HAP-1 (cell line): Measurements from ENCODE around the gene MIGA2.
"Not testable (repeated sequence)": the region's sequence is repeated elsewhere in the genome, so short reads cannot be mapped to it uniquely, and the experiment has no call there.

Source experiments
- DNase-seq, 2 experiments: peaks; one replicate each; pipeline ENCODE4 v3.0.0-alpha.2; 2016 to 2020; ENCODE audit warnings: low spot score in 2 of 2
- H3K27me3 ChIP-seq: fragments of 250-450 bp; sonication (Bioruptor Pico); 2 replicates; pipeline ENCODE4 v1.5.1; 2020; ENCODE audit warnings: low read depth, mild to moderate bottlenecking, moderate library complexity
- H3K36me3 ChIP-seq: fragments of 250-450 bp; sonication (Bioruptor Pico); replicated peaks from 2 replicates; pipeline ENCODE4 v1.5.1; 2020; ENCODE audit warnings: mild to moderate bottlenecking
- H3K4me1 ChIP-seq: fragments of 250-450 bp; sonication (Bioruptor Pico); 2 replicates; pipeline ENCODE4 v1.5.1; 2020; ENCODE audit warnings: mild to moderate bottlenecking
- H3K4me3 ChIP-seq: fragments of 250-450 bp; sonication (Bioruptor Pico); 2 replicates; pipeline ENCODE4 v1.5.1; 2020; ENCODE audit warnings: mild to moderate bottlenecking, moderate library complexity
- H3K9me3 ChIP-seq: fragments of 250-450 bp; sonication (Bioruptor Pico); 2 replicates; pipeline ENCODE4 v1.5.1; 2020; ENCODE audit warnings: mild to moderate bottlenecking, moderate library complexity
- in situ Hi-C: fragments of 300-500 bp; cut with MboI; formaldehyde crosslinking; loops from 3 replicates; pipeline ENCODE4 v1.14.3; 2020; ENCODE audit warnings: low sequenced_read_pairs, inconsistent platforms, mixed read lengths

Gene MIGA2

GRCh38 chr9:129109952-129110739 lies 73.7 kb downstream of the MIGA2 start:
- Histone ChIP-seq H3K9me3 (no peaks in the 10 kb centered on the region), H3K4me3 (peak overlapping the region; percentile 95), H3K36me3 (no peaks in the 10 kb centered on the region), H3K27me3 (no peaks in the 10 kb centered on the region), H3K4me1 (peaks cover 10% of the 10 kb centered on the region)
- DNase-seq, result peak; percentile 13 to 29
- in situ Hi-C loops, result no loop called here

DNA sequence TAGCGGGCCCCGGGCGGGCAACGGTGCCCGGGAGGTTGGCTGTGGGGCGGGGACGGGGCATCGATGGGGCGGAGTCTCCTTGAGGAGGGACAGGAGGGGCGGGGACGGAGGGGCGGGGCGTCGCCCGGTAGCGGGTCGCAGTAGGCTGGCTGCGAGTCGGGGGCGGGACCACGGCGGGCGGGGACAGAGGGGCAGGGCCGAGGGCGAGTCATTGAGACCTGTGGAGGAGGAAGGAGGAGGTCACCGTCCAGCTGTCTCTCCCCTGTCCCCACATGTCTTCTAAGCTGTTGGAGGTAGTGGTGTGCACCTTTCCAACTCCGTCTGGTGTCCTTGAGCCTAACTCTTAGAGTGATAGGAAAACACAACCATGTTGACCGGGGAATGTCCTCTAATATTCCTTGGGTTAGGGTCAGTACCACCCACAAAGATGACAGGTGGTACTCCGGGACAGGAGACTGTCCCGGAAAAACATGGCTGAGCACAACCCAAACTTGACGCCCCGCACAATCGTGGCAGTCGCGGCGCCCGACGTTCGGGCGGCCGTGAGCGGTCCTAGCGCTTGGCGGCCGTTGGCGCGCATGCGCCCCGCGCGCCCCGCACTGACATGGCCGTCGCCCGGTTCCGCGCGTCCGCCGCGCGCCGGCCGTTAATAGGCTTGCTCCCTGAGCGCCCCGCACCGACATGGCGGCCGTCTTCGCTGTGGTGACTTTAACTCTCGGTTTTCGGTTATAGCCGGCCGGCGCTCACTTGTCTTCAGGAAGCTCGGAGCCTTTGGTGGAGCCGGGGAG lies 74.5 kb downstream of the MIGA2 start, which contains the start of the genes CRAT and PTPA:
Gene CRAT, minus strand, starts transcription at position 54 of the 788 bp plus-strand sequence. CDS start 284 bp downstream, outside the sequence.
Gene PTPA, plus strand, starts transcription at position 676 of the 788 bp plus-strand sequence. CDS start 186 bp downstream, outside the sequence.
- H3K4me3 ChIP-seq, result peak within 1 kb of the TSS; percentile 95
- no peaks in the 10 kb centered on the region for H3K27me3 ChIP-seq
- peaks cover 10% of the 10 kb centered on the region for H3K4me1 ChIP-seq
- in situ Hi-C loops, result no loop called here
- H3K9me3 ChIP-seq, result no peaks in the 10 kb centered on the region
- DNase-seq, result peak; percentile 87 to 99
- no peaks in the 10 kb centered on the region for H3K36me3 ChIP-seq

- peak; percentile 11 to 67 for DNase-seq
- Histone ChIP-seq H3K4me3 (peak overlapping the region; percentile 95), H3K27me3 (no peaks in the 10 kb centered on the region), H3K4me1 (peaks cover 10% of the 10 kb centered on the region), H3K9me3 (no peaks in the 10 kb centered on the region), H3K36me3 (no peaks in the 10 kb centered on the region)
- in situ Hi-C loops, result no loop called here
These were observed 75.2 kb downstream of the MIGA2 start for GRCh38 chr9:129111528-129112151.

- H3K36me3 ChIP-seq, in situ Hi-C loops, DNase-seq, H3K4me1 ChIP-seq, H3K27me3 ChIP-seq, H3K9me3 ChIP-seq: not testable (repeated sequence)
- peak overlapping the region; percentile 95 for H3K4me3 ChIP-seq
These were observed 76.1 kb downstream of the MIGA2 start for GRCh38 chr9:129112526-129112925.

GRCh38 chr9:129113645-129114304 lies 77.3 kb downstream of the MIGA2 start:
- in situ Hi-C loops, result no loop called here
- Histone ChIP-seq H3K27me3 (no peaks in the 10 kb centered on the region), H3K36me3 (no peaks in the 10 kb centered on the region), H3K4me1 (peaks cover 10% of the 10 kb centered on the region), H3K4me3 (no peak overlapping the region), H3K9me3 (peaks cover 3% of the 10 kb centered on the region; the same call in 1 of the 2 replicates)
- no peak for DNase-seq

GRCh38 chr9:129118799-129119198 lies 82.4 kb downstream of the MIGA2 start:
- in situ Hi-C loops, result no loop called here
- Histone ChIP-seq H3K27me3 (no peaks in the 10 kb centered on the region), H3K4me3 (no peak overlapping the region), H3K4me1 (no peaks in the 10 kb centered on the region), H3K36me3 (peaks cover 11% of the 10 kb centered on the region), H3K9me3 (peaks cover 3% of the 10 kb centered on the region; the same call in 1 of the 2 replicates)
- no peak for DNase-seq

GRCh38 chr9:129121483-129121882 lies 85.1 kb downstream of the MIGA2 start:
- Histone ChIP-seq H3K36me3 (peaks cover 14% of the 10 kb centered on the region), H3K27me3 (no peaks in the 10 kb centered on the region), H3K4me3 (no peak overlapping the region), H3K4me1 (no peaks in the 10 kb centered on the region), H3K9me3 (peaks cover 3% of the 10 kb centered on the region; the same call in 1 of the 2 replicates)
- no peak for DNase-seq
- in situ Hi-C loops, result no loop called here
